Measurements from ENCODE around the gene ZNRF1.

ZNRF1 gene

DNA sequence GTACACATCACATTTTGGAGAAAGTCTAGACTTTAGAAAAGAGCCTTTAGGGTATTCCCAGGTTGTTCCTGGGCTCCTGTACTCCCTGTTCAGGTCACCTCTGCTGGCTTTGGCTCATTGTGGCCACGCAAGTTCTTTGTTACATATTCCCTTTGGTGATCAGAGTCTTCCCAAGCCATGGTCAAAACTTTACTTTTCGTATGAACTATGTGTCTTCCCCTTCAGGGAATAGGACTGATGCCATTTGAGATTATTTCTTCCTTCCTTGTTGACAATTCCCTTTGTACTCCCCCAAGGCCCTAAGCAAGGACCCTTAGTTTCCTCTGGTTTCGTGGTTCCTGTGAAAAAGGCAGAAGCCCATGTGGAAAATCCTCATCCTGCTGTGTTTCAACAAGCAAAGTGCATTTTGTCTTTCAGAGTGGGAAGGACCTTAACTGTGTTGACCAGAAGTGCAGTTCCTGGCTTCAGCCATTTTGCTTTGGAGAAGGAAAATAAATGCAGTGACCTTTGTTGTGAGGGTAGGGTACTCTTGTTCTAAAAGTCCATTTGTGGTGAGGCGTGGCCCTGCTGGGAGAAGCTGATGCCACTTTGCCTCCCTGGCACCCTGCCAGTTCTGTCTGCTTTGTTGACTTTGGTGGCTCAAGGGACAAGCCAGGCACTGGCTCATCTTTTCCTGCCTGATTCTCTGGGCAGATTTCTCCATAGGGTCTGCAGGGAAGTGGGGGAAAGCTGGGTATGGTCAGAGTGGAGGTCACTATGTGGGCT, 55.1 kb downstream of the ZNRF1 start:
- in situ Hi-C loops (cut with HindIII; ENCODE audit: low sequenced_read_pairs) = no loop called here

DNA sequence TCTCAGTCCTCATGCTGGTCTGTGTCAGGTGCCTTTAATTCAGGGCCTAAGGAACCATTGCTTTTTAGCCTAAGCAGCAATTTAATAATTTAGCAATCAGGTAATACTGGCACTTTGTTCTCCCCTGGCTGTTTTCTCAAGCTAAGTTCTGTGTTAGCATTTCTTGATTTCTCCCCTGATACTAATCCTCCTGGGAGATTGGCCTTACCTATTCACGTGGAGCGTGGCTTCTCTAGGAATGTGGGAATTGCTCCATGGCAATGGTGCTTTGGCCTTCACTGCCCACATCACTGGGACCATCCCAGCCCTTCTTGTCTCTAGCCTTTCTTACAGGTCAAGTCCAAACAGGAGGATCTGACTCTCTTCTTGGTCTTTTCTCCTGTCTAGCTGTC, 55.7 kb downstream of the ZNRF1 start:
- in situ Hi-C loops (cut with HindIII; ENCODE audit: low sequenced_read_pairs) = no loop called here

DNA sequence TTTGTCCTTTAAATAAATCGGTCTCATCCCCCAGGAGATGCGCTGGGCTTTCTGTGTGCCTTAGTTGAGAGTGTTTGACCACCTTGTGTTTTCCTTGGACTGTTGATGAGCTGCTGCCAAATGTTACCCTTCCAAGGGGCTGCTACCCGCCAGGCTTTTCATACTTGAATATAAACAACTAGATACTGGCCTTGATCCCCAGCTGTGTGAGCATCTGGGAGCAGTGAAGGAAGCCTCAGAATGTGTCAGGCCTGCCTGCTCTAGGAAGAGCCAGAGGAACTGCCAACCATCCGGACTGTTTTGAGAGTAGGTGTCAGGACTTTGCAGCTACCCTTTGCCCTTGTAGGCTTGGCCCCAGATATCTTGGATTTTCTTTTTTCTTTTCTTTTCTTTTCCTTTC, 60.0 kb downstream of the ZNRF1 start:
- in situ Hi-C loops (cut with HindIII; ENCODE audit: low sequenced_read_pairs) = no loop called here

DNA sequence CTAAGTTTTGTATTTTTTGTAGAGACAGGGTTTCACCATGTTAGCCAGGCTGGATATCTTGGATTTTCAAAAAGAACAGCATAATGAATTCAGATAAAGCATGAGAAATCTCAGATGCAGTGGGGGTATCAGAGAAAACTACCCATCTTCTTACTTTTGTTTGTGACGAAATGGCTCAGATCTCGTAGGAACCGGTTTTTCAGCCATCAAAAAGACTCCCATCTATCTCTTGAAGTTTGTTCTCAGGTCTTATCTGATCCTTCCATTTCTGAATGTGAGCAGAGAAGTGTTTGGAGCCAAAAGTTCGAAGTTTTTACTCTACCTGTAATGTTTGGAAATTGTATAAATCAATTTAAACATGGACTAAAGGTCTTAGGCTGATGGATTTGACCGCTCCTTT, 60.6 kb downstream of the ZNRF1 start:
- in situ Hi-C loops (cut with HindIII; ENCODE audit: low sequenced_read_pairs) = no loop called here

DNA sequence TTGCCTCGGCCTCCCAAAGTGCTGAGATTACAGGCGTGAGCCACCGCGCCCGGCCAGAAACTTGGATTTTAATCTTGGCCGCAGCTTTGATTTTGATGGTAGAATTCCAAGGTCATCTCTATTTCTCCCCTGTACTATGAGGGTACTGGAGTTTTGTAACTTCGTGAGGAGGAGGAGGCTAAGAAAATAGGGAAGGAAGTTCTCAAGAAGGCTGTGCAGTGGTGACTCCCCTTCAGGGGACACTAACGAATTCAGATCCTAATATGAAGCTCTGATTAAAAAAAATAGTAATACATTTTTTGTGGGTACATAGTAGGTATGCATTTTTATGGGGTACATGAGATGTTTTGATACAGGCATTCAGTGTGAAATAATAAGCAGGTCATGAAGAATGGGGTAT, 61.9 kb downstream of the ZNRF1 start:
- in situ Hi-C loops (cut with HindIII; ENCODE audit: low sequenced_read_pairs) = loop anchor here (10.0 kb wide), 1 partner anchor 46 kb away; no protein-coding TSS in a partner anchor

DNA sequence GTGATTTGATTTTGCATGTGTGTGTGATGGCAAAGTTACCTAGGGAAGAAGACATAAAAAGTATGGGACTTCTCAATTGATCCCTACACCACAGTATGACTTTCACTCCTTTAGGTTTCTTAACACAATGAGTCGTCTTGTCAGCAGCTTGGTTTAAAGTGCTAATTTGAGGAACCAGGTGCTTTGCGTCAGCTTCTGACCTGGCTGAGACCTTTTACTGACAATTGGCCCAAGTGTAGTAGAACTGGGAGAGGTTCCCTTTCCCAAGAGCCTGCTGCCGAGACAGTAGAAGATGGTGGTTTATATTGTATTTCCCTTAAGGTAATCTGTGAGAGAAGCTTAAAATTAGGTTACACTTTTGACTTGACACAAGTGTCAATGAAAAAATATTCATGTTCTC, 62.8 kb downstream of the ZNRF1 start:
- in situ Hi-C loops (cut with HindIII; ENCODE audit: low sequenced_read_pairs) = loop anchor here (10.0 kb wide), 1 partner anchor 47 kb away; no protein-coding TSS in a partner anchor

DNA sequence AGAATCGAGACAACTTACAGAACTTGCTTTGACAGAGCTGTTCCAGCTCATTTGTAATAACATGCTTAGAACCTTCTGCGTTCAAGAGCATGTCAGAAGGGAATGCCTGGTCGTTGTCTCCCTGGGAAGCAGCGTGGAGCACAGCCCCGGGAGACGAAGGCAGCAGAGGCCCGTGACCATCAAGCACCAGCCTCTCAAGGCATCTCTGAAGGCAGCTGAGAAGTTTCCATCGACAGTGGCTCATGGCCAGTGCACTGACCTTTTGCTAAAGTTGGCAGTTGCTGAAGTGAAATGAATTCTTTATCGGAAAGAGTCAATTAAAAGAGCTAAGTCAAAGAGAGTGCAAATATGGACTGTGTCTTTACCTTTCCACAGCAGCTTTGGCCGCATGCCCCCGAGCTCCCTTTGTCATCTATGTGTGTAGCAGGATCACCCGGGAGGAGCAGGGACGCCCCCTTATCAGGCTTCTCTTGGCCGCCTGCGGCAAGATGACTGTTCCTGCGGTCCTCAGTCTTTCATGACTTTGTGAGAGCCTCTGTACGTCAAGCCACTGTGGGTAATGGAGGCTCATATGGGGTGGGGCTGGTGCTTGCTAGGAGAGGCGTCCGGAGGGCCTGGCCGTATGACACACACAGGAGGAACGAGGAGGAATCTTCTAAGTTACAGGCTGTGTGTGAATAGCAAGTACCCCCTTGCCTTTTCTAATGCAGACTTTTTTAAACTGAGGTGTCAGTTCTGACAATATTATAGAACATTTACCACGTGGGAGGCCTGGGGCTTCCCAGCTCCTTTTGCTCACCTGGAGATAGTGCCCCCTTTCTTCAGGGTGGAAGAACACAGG, 63.5 kb downstream of the ZNRF1 start:
- in situ Hi-C loops (cut with HindIII; ENCODE audit: low sequenced_read_pairs) = loop anchor here (10.0 kb wide), 1 partner anchor 48 kb away; no protein-coding TSS in a partner anchor

DNA sequence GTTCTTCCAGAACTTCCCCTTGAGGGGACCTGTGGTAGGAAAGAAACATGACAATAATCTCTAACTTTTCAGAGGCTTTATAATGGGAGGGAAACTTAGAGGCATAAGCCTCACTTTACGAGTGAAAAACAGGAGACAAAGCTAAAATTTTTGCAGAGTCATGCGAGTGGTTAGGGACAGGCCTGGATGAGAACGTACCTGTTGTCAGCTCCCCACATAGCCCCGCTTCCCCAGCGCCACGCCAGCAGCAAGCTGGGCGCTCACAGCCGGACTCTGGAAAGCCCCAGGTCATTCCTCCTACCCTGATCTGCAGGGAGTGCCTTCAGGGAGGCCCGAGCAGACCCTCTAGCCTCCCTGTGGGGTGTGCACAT, 64.1 kb downstream of the ZNRF1 start:
- in situ Hi-C loops (cut with HindIII; ENCODE audit: low sequenced_read_pairs) = loop anchor here (10.0 kb wide), 1 partner anchor 48 kb away; no protein-coding TSS in a partner anchor

DNA sequence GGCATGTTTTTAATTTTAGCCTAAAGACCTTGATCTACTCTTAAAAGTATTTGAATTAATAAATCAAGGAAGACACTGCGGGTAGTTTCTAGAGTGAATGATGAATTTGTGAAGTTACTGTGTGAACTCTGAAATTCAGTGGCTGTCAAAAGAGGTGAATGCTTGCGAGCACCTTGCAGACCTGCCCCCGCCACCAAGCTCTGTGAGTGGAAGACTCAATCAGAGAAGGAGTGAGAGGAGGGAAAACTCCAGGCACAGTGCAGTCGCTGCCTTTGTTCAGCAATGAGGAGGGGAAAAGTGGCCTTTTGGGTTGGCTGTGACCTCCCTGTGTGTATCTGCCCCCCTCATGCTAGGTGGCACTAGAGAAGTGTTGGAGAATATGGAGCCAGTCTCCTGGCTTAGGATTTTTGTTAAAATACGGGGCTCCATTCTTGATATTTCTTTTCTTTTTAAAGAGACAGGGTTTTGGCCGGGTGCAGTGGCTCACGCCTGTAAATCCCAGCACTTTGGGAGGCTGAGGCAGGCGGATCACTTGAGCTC, 64.8 kb downstream of the ZNRF1 start:
- in situ Hi-C loops (cut with HindIII; ENCODE audit: low sequenced_read_pairs) = loop anchor here (10.0 kb wide), 1 partner anchor 49 kb away; no protein-coding TSS in a partner anchor

DNA sequence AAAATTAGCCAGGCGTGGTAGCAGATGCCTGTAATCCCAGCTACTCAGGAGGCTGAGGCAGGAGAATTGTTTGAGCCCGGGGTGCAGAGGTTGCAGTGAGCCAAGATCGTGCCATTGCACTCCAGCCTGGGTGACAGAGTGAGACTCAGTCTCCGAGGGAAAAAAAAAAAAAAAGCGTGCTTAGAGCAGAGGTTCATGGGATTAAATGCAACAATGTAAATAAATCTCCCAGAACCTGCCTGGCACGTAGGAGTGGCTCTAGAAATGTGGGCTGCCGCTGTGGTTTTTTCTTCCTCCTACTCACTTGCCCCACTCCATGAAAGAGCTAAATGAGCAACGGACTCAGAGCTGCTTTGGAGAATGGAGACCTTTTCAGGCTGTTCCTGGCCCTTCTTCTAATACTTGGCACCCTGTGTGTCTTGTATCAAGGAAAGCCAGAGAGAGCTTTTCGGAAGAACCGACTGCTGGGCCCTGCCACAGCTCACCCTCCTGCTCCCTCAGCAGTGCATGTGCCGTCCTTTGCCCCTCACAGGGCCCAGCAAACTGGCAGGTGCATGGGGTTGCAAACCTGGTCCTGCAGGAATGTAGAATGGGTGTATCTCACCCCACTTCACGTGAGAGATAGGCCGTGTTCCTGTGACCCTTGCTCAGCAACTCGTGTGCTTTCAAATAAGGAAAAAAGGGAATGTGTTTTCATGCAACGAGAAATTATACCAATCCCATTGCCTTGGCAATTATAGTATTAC, 65.8 kb downstream of the ZNRF1 start:
- in situ Hi-C loops (cut with HindIII; ENCODE audit: low sequenced_read_pairs) = loop anchor here (5.0 to 10.0 kb wide), 2 partner anchors 50 to 53 kb away; partner anchors contain the start of gene LDHD

DNA sequence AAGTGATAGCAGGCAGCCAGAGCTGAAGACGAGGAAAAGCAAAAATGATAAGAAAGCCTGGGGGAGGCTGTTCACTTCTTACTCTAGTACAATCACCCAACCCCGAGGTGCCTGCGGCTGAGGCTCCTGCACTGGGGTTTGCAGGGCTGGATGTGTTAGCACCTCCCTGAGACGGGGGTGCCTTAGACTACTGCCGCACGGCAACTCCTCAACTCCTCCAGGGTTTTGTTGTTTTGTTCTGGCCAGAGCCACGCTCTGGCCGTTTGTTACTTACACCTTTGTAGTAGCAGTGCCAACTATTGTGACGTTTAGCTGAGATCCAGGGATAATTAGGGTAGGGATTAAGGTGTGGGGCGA, 66.3 kb downstream of the ZNRF1 start:
- in situ Hi-C loops (cut with HindIII; ENCODE audit: low sequenced_read_pairs) = loop anchor here (5.0 to 10.0 kb wide), 2 partner anchors 50 to 52 kb away; partner anchors contain the start of gene LDHD

DNA sequence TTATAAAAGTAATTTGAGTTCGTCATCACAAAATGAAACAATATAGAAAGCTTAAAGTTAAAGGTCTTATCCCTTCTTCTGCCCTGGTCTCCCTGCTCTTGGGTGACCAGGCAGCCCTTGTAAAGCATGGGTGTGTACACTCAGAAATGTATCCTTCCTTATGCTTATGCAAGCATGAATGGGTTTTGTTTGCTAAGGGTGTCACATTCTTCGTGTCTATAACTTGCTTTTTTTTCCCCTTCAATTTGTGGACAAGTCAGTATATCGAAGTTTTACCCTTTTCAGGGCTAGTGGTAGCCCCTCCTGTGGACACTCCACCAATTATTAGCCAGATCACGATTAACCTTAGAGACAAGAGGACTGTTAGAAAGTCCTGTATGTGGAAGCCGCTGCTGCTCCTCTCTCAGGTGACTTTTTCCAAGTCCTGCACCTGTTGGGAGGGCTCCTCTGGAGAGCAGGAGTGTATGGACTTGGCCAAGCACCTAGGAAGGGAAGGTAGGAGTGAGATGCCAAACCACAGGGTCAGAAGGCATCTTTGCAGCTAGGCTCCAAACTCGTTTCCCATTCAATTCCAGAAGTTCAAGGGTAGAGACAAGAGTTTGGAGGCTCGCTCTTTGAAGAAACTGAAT, 66.8 kb downstream of the ZNRF1 start:
- in situ Hi-C loops (cut with HindIII; ENCODE audit: low sequenced_read_pairs) = loop anchor here (5.0 to 10.0 kb wide), 2 partner anchors 51 to 52 kb away; partner anchors contain the start of gene LDHD

DNA sequence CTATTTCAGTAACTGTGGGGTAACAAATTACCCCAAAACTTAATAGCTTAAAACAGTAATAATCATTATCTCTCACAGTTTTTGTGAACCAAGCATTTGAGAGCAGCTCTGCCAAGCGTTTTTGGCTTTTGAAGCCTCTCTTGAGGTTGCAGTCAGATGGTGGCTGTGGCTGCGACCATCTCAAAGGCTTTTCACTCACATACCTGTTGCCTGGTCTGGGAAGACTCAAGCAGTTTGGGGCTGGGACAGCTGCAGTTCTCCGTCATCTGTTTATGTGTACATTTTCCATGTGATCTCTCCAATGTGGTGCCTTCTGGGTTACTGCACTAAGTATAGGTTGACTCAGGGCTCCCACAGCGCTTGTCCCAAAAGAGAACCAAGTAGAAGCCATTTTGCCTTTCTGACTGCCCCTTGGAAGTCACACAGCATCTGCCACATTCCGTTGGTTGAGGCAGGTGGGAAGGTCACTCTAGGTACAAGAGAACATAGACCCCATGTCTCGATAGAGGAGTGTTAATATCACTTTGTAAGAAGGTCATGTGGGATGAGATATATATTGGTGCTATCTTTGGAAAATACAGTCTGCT, 68.1 kb downstream of the ZNRF1 start:
- in situ Hi-C loops (cut with HindIII; ENCODE audit: low sequenced_read_pairs) = loop anchor here (5.0 to 10.0 kb wide), 2 partner anchors 50 to 52 kb away; partner anchors contain the start of gene LDHD

DNA sequence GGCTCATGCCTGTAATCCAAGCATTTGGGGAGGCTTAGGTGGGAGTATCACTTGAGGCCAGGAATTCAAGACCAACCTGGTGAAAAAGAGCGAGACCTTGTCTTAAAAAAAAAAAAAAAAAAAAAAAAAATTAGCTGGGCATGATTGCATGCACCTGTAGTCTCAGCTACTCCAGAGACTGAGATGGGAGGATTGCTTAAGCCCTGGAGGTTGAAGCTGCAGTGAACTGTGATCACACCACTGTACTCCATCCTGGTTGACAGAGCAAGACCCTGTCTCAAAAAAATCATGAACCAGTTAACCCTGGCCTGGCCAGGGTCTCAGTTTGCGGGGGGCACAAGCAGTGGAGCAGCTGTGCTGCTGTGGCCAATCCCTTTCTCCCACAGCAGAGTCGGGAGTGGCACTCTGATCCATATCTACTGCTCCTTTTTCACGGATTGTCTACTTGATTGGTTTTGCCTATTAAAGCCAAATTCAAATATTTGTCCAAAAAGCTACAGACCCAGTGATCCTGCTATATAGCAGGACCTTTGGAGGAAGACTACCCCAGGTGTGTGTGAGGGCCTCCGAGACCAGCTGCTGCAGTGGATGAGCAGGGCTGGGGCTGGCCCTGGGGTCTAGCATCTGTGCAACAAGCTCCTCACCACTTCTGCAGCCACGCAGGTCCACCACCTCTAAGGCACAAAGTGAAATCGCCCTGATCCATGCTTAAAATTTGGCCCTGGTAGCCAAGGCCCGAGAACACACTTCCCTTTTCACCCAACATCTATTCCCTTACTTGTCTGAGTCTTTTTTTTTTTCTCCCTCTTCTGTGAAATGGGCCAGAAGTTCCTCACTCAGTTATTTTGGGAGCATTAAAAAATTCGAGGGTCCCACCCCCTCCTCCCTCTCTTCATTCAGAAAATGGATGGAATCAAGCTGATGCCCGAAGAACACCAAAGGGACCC, 69.5 kb downstream of the ZNRF1 start:
- in situ Hi-C loops (cut with HindIII; ENCODE audit: low sequenced_read_pairs) = loop anchor here (5.0 to 10.0 kb wide), 2 partner anchors 49 to 54 kb away; partner anchors contain the start of gene LDHD

DNA sequence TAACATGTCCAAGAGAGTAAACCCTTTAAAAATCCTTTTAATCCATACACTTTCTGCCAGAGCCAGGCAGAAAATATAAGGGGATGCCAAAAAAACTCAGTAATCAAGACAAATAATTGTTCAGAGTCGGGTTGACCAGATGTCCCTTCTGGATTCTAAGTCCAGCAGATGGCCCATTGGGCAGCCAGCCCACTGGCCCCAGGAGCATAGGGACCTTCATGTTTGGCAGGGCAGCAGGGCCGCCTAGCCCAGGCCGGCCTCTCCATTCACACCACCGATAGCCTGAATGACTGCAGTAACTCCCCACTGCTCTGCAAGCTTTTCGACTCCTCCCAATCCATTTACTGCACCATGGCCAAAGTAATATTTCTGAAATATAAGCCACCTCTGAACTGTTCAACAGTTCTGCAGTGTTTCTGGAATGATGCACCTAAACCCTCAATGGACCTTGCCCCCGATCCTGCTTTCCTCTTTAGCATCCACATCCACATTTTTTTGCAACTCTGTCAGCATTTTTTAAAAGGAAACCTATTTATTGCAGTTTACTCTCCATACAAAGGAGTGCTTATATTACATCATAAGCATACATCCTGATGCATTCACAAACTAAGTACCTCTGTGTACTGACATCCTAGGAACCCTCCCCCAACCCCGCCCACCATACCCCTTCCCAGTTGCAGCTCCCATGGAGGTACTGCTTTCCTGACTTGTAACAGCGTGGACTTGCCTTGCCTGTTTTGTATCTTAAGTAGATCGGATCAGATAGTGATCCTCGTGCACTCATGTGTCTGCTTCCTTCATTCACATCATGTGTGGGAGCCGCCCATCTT, 71.4 kb downstream of the ZNRF1 start:
- in situ Hi-C loops (cut with HindIII; ENCODE audit: low sequenced_read_pairs) = loop anchor here (5.0 kb wide), 1 partner anchor 33 kb away; no protein-coding TSS in a partner anchor

DNA sequence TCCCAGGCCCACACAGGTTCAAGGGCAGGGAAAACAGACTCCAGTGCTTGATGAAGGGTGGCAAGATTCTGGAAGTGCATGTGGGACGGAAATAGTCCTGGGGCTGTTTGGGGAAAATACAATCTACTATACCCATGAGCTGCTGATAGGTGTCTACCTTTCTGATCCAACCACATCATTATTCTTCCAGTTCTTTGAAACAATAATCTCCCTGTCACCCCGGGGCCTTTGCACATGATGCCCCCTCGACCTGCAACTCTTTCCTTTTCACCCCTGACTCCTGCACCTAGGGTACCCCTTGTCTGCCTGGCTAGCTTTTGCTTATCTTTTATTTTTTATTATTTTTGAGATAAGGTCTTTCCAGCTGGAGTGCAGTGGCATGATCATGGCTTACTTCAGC, 72.8 kb downstream of the ZNRF1 start:
- in situ Hi-C loops (cut with HindIII; ENCODE audit: low sequenced_read_pairs) = loop anchor here (5.0 kb wide), 1 partner anchor 34 kb away; no protein-coding TSS in a partner anchor

DNA sequence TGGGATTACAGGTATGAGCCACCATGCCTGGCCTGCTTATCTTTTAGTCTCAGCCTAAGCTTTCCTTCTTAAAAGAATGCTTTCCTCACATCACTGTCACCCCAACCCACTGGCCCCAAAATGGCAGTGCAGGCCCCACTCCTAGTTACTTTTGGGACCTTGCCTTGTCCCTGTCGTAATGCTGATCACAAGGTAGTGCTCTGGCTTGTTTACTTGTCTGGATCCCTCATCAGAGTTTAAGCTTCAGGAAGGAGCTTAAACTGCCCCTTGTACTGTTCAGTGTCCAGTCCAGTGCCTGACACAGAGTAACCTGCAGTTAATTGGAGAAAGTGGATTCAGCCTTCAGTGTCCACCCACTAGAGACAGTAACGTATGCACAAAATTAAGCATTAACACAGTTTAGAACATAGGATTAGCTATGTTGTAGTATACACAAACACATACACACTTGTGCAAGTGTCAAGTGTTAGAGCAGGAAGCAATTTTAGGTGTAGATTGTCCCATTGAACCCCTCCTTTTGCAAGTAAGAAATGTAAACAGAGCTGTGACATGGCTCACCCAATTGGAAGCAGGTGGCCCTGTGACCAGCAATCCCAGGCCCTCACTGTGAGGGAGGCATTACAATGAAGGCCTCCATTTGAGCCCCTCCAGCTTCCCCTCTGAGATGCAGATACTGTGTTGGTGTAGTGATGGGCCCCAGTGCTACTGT, 73.6 kb downstream of the ZNRF1 start:
- in situ Hi-C loops (cut with HindIII; ENCODE audit: low sequenced_read_pairs) = loop anchor here (5.0 kb wide), 1 partner anchor 35 kb away; no protein-coding TSS in a partner anchor

All from endothelial cell of hepatic sinusoid (primary cell).